ENCODE data around the gene ESPN.
A peak's percentile ranks its signal among the peaks of the same experiment; 100 is the strongest.

DNA sequence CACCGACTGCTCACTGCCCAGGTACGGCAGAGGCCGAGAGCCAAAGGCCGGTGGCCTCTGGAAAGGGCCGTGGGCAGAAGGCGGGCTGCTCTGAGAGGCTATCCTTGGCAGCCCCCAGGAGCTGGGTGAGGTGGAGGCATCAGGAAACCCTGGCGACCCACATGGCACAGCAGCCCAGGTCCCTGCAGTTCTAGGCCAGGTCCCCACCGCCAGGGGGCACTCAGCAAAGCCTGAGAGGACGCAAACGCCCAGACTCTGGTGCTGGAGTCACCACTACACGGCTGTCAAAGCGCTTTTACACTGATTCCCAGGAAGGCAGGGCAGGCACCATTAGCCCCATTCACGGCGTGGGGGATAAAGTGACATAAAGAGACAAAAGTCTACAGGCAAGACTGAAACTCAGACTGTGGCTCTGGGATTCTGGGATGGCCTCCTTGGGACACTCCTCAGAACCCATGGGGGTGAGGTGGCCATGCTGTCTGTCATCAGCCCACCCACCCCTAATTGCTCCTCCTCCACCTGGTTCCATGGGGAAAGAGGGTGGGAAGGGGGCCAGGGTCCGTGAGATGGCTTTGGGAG is 61.9 kb downstream of the ESPN start:
- TF ChIP-seq, protein P1, sequence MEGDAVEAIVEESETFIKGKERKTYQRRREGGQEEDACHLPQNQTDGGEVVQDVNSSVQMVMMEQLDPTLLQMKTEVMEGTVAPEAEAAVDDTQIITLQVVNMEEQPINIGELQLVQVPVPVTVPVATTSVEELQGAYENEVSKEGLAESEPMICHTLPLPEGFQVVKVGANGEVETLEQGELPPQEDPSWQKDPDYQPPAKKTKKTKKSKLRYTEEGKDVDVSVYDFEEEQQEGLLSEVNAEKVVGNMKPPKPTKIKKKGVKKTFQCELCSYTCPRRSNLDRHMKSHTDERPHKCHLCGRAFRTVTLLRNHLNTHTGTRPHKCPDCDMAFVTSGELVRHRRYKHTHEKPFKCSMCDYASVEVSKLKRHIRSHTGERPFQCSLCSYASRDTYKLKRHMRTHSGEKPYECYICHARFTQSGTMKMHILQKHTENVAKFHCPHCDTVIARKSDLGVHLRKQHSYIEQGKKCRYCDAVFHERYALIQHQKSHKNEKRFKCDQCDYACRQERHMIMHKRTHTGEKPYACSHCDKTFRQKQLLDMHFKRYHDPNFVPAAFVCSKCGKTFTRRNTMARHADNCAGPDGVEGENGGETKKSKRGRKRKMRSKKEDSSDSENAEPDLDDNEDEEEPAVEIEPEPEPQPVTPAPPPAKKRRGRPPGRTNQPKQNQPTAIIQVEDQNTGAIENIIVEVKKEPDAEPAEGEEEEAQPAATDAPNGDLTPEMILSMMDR (optimal IDR thresholded peaks at IDR 0.05 in 1 of 3, IDR thresholded peaks at IDR 0.05 in 1 of 3, conservative IDR thresholded peaks at IDR 0.05 in 1 of 3; ENCODE audit: extremely low read depth in 1 of 3, insufficient read depth in 2 of 3, low read length in 3 of 3), result peak in 2 of 3 experiments; percentile 92 to 95
- TF ChIP-seq EZH2 (IDR thresholded peaks at IDR 0.05; ENCODE audit: low read length), result no peak
